GM18511 (cell line): ENCODE results near the gene MYO5B.

Experiments
- ATAC-seq: cut with Tn5 transposase; IDR thresholded peaks from one replicate; pipeline ENCODE4 v1.9.1; 2021; ENCODE audit warnings: mild to moderate bottlenecking, moderate library complexity; ENCODE audit not compliant: unreplicated experiment

MYO5B gene

DNA sequence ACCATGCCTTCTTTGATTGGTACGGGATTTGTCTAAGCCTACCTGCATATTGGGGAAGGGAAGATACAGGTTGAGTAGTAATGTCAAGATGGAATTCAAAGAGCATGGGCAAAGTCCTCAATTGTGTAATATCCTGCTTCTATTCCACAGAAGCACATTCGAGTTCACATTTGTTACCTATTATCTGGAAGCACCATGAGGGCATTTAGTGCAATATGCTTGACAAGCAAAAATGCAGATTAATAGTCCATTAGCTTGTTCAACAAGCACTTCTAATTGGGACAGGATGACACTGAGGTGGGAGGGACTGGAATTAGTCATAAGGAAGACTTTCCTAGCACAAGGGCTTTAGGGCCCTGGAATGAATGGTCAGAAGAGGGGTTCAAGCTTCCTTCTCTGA, 40.5 kb downstream of the MYO5B start:
- ATAC-seq: no peak

DNA sequence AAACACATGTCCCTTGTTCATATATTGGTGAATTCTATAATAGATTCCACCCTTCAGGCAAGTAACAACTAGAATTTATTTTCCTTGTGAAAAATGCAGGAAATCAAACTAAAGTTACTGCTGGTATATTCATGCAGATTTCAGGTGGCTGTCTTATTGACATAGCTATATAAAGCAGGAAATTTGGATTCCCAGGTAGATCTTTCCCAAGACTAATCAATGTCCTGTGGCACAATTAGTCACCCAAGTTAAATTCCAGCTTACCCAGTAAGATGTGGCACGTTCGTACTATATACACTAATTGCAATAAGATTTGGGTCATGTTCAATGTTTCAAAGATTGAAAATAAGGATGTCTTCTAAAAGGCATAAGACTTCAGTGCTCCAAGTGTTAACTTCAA, 42.0 kb downstream of the MYO5B start:
- ATAC-seq: no peak

DNA sequence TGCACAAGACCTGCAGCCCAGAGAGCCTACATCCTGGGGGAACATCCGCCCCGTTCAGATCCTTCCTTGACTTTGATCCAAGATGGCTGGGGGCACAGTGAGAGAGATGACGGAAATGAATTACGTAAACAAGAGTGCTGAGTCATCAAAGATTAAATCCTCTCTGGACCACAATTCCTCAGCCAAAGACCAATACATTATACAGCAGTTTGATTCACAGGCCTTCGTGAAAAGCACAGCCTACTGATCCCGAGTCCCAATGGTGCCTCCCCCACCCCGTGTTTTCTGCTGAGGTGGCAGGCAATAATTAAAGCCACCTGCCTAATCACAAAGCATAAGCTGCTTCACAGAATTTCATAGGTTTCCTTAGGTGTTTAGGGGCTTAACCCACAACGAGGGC, 43.0 kb downstream of the MYO5B start:
- ATAC-seq: no peak

DNA sequence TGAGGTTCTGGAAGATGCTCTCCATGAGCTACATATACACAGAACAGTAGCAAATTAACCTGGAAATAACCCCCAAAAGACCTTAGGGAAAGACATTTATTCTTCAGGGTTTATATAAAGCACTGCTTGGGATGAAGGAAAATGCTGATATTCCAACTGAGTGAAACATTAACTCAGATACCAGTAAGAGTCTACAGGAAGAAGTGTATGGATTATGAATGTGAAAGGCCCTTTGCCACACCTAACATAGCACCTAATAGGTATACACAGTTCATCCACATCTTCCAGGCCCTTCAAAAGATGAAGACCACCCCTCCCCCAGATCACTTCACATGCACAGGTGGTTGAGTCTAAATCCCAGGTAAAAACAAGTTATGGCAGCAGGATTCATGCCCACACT, 50.4 kb downstream of the MYO5B start:
- ATAC-seq: no peak

DNA sequence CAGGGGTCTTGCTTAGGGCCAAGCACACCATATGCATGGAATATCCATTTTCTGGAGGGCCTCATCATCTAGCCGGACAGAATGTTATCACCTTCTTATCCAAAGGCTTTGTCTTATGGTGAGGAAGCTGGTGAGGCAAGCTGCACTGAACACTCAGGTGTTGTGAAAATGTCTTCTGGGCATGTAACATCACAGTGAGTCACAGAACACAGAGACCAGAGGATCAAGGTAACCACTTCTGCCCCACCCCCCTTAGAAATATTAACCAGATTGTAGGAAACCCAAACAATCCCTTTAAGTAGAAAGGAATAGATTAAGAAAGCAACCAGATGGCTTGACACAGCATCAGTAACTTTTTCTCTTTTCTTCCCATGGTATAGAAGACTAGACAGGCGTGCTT, 51.1 kb downstream of the MYO5B start:
- no peak for ATAC-seq

DNA sequence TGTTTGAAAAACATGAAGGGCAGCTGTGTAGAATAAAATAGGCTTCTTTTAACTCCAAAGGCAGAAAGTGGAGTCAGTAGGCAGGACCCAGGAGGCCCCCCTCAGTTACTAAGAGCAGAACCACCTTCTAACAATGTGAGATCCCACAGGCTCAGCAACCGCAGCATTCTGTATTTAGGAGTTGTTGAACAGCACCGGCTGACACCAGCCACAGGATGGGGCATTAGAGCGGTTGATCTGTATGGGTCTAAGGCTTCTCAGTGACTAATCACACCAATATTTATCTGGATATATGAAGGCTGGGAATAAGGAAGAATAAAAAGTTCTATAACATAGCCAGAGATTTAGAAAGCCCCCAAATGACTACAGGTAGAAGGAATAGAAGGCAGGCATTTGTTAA, 51.7 kb downstream of the MYO5B start:
- no peak for ATAC-seq

DNA sequence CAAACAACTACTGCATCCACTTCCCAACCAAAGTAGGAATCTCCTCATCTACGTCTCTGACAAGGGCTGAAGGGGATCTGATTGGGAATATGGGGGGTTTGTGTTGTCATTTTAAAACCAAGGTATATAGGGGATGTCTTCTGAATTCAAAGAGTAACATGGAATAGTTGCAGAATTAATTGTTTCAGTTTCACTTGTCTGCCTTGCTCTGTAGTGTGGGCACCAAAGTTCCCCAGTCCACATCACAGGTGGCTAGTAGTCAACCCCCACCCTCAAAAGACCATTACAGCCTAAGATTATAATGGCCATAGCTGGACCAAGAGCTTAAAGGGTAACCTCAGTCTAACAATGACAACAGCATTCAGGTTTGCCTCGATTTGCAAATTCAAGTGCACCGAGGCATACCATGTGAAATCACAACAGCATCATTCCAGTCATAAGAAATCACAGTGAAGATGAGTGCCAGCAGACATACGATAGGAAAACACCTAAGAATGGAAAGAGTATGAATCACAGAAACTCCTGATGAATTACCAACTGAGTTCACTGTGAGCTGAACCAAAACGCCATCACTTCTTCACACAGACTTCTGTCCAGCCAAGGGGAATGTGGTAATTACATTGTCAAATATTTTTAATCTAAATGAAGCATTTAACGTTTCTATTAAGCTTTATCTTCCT, 52.4 kb downstream of the MYO5B start:
- no peak for ATAC-seq

DNA sequence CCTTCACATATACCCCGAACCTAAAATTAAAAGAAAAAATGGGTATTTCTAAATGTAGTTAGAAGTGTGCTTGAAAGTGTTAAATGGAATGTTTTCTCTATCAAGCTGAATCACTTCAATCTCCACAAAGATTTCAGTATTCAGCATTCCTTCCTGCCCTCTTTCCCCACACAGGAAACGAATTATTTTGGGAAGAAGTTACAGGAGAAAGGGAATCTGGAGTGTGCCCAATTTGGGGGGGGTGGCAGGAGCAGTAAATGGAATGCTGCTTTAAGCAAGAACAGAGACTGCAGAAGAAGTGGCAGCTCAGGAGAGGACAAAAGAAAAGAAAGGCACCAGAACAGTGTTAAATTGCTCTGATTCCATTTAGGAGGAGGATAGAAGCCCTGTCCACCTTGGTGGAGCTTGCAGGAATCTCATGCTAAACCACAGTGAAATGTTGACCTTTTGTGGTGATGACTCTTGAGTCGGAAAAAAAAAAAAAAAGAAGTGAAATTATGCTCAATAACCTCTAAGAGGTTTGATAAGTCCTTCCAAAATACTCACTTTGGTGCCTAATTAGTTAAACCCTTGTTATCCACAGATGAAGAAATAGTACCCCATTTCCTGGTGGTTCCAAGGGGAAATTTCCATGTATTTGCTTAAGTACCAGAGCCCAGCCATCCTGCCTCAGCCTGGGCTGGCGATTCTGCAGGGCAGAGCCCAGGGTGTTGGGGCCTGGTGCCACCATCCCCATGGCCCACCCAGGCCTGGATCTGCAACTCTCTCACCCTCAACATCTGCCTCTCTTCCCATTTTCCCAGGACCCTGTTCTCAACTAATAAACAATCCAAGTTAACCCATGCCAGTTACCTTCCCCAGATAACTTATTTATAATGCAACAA, 56.5 kb downstream of the MYO5B start:
- ATAC-seq: no peak

DNA sequence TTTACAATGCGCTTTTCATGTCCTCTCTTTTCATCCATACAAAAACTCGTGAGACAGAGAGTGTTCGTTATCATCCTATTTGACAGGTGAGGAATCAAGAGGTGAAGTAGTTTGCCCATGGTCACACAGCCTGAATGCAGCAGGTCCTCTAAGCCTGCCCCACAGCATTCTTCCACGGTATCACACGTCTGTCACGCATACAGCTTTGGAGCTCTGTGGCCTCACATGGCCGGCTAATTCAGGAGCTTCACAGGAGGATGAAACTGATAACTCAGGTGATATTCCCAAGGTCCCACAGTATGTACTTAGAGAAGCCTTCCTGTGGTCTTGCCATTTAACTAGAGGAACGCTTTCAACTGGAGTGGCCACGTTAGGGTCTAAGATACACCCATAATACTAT, 59.0 kb downstream of the MYO5B start:
- no peak for ATAC-seq

DNA sequence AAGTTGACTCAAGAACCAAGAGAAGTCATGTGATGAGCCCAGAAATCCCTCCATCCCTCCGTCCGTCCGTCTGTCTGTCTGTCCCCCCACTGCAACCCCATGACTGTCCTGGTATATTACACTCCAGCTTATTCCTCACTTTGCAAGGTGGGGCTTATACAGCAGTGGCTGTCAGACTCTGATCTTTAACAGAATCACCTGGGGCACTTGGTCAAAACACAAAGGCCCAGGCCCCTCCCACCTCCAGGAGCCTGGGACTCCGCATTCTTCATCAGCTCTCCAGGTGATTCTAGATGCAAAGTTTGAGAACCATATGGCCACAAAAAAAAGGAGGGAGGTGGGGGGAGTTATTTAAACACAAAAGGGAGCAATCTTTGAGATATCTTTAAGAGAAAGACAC, 61.4 kb downstream of the MYO5B start:
- ATAC-seq: no peak

DNA sequence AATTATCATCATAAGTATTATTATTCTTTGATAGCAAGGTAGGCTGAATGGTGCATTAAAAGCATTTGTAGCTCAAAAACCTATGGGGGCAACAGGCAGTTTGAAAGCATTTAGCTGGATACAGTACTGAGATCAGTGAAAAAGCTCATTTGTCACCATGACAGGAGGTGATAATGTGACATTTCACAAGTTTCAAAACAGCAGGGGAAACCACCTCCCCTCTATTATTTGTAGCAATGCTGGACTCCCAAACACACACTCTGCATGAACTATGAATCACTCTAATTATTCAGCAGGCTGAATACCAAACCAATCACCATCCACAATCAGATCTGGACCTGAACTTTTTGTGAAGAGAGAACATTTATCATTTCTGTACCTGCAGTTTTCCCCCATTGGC, 63.4 kb downstream of the MYO5B start:
- ATAC-seq: no peak

DNA sequence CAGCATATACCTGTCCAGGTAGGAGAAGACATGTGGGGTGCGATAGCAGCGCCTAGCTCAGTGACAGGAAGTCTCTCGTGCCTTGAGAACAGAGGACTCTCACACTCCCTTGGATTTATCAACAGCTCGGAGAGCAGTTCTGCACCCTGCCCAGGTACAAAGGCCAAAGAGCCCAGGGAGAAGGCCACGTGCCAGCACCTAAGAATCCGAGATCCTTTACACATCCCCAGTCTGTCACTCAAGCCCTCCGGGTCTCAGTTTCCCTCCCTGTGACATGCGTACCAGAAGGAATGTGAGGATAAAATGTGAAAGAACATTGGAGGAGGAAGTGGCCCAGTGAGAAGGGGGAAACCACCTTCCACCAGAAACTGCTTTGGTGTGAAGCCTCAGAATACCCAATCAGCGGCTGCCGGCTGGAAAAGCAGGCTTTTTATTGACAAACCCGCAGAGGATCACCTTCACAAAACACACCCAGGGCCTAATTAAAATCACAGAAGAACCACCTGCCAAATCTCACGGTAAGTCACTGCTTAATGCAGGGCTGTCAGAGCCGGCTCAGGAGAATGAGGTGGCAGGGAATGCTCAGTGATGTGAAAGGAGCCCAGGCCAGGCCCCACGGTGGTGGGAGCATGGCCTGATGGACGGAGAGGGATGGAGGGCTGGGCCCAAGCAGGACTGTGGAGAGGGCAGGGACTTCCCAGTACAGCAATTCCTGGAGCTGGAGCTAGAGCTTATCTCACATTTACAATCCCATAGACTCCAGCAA, 66.3 kb downstream of the MYO5B start:
- no peak for ATAC-seq

DNA sequence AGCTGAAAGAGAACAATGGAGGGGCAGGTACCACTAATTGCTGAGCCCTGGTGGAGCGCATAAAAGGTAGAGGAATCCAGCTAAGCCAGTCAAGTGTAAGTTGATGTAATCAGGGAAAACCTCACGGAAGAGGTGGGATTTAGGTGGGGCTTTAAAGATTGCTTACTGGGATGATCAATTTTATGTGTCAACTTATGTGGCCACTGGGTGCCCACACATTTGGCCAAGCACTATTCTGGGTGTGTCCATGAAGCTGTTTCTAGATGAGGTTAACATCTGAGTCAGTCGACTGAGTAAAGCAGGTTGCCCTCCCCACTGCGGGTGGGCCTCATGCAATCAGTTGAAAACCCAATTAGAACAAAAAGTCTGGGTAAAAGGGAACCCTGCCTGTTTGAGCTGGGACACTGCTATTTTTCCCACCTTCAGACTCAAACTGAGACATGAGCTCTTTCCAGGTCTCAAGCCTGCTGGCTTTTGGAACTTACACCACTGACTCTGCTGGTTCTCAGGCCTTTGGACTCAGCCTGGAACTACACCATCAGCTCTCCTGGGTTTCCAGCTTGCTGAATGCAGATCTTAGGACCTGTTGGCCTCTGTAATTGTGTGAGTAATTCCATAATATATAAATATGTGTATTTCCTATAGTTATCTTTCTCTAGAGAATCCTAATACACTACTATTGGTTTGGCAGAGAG, 67.3 kb downstream of the MYO5B start:
- ATAC-seq: no peak

DNA sequence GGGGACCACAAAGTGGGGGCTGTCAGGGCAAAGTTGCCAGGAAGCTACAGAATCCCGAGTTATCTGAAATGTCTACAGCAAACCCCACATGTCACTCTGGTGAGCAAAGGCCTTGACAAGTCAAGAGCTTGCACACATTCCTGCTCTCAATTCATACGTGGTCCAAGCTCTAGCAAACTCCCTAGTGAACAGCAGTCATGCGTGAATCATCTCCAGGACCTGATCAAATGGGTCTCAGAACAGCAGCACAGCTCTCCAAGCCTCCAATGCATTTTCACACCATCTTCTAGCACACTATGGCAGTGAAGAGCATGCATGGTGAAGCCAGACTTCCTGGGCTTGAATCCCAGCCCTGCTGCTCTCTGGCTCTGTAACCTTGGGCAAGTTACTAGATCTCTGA, 68.5 kb downstream of the MYO5B start:
- no peak for ATAC-seq

DNA sequence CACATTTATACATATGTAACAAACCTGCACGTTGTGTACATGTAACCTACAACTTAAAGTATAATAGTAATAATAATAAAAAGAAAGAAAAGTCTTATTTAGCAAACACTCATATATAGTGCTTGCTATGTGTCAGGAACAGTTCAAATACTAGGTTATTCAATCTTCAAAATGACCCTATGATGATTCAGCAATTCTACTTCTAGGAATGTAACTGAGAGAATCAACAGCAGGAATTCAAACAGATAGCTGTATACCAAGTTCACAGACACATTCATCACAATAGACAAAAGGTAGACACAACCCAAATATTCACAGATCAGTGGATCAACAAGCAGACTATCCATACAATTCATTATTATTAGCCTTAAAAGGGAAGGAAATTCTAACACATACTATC, 69.5 kb downstream of the MYO5B start:
- ATAC-seq: no peak

DNA sequence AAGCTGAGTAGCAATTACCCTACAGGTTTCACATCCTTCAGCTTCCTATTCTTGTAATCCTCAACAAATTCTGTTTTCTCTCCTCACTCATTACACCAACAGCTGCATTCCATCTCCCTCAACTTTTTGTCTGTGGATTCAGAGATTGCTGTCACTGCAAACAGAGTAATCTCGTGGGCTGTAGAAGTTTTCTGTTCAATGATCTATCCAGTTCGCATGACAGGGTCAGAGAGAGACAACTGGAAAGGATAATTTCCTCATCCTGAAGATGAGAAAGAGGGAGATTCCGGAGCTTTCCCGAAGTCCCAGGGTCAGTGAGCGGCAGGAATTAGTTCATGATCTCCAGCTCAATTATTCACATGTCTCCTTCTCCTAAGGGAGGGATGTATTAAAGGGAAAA, 75.7 kb downstream of the MYO5B start:
- no peak for ATAC-seq

DNA sequence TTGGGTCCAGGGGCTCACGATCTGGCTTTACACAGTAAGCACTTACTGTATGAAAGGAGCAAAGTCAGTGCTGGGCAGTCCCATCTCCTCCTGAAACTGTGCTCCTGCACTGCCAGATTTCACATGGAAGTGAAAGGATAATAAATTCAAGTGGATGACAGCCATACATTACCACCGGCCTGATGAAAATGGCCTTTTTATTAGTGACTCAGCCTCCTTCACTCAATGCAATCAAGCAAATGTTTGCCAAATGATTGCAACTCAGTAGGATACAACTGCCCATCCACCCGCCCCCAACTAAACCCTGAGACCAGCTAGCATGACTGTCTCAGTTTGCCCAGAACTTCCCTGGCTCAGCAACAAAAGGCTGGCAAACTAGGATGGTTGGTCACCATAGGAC, 77.1 kb downstream of the MYO5B start:
- no peak for ATAC-seq

DNA sequence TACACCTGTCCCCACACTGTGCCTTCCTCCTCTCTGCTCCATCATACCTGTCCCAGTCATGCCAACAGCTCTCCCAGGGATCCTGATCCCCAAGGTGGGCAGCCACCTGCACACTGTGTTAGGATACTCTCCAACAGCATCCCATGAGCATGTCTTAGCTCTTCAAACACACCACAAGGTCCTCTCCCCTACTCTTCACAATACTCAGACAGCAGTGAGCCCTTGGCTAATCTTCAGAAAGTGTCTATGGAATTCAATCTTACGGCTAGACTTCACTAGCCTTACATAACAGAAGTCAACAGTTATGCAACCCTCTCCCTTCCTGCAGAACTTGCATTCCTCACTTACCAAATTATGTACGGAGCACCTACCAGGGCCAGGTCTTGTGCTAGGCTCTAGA, 79.9 kb downstream of the MYO5B start:
- ATAC-seq: no peak

DNA sequence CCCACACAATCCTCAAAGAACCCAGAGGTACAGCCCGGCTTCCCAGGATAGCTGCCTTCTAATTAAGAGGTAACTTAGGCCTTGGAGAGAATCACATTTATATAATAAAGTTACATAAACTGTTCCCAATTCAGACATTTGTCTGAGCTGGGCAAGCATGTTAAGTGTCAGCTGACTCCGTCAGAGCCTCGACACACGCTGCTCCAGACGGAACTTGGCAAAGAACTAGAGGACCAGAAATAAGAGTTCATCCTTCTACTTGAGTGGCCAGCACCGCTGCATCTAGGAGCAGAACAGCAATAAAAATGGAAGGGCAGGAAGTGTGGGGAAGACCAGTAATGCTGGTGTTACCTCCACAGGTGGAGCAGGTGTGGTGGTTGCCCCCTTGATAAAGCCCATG, 80.5 kb downstream of the MYO5B start:
- ATAC-seq: no peak

DNA sequence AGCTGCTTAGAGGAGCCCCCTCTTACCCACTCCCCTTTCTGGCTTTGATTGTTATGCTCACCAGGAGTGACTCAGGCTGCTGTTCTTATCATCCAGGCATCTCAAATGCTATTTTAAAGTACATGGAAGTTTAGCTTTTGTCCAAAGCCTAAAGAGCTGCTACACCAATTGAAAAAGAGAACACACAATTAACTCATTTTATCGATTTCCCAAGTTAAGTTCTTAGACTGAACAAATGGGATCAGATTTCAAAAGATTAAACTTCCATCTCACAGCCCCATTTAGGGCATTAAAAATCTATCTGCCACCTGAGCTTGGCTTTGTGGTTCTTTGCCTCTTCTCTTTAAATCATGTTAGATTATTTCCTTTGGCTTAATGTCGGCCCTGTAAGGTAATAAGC, 81.2 kb downstream of the MYO5B start:
- no peak for ATAC-seq

DNA sequence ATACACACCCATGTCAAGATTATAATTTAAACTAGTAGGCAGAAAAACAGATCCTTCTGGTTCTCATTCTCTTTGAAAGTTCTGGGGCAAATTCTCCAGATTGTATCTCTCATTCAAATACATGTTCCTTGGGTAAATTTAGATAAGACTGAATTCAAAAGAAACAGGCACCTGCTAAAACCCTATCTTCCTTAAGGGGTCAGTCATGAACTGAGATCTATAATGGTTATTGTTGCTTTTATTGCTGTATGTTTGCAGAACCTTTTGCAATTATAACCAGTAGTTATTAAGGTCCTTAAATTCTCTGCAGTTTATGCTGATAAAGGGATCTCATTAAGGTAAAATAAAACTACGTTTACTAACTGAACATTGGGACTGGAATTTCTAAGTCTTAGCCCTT, 83.5 kb downstream of the MYO5B start:
- no peak for ATAC-seq
